ENCODE data around the gene FAM50A.

Gene FAM50A

GRCh38 chrX:154413142-154413541 is 30.8 kb upstream of the FAM50A start:
- DNase-seq = no peak

GRCh38 chrX:154417157-154417556 is 26.8 kb upstream of the FAM50A start:
- DNase-seq = no peak

GRCh38 chrX:154419189-154419588 is 24.8 kb upstream of the FAM50A start:
- no peak for DNase-seq

GRCh38 chrX:154419688-154420401 is 24.1 kb upstream of the FAM50A start:
- DNase-seq = no peak

GRCh38 chrX:154420402-154420756 is 23.6 kb upstream of the FAM50A start:
- DNase-seq = no peak

- DNase-seq = no peak
These were observed 16.8 kb upstream of the FAM50A start for GRCh38 chrX:154426916-154427770.

GRCh38 chrX:154428176-154429171 is 15.5 kb upstream of the FAM50A start, which contains the start of gene ATP6AP1:
TSS of gene ATP6AP1 (plus strand) at chrX:154428677. CDS start at chrX:154428693, 16 bp downstream.
- DNase-seq = peak; percentile 71 to 85 (median 76)

- no peak for DNase-seq
These were observed 14.2 kb upstream of the FAM50A start for GRCh38 chrX:154429711-154430110.

GRCh38 chrX:154430479-154430878 is 13.5 kb upstream of the FAM50A start:
- DNase-seq = no peak

- no peak for DNase-seq
These were observed 13.0 kb upstream of the FAM50A start for GRCh38 chrX:154430916-154431315.

GRCh38 chrX:154431341-154431740 is 12.6 kb upstream of the FAM50A start:
- no peak for DNase-seq

- no peak for DNase-seq
These were observed 11.7 kb upstream of the FAM50A start for GRCh38 chrX:154432210-154432609.

GRCh38 chrX:154433605-154434004 is 10.3 kb upstream of the FAM50A start:
- DNase-seq = no peak

GRCh38 chrX:154434394-154435168 is 9.4 kb upstream of the FAM50A start:
- DNase-seq = no peak

- no peak for DNase-seq
These were observed 8.7 kb upstream of the FAM50A start for GRCh38 chrX:154435171-154435733.

- DNase-seq = peak; percentile 11 to 73 (median 56)
These were observed 7.5 kb upstream of the FAM50A start for GRCh38 chrX:154436374-154436982.

GRCh38 chrX:154436983-154437752 is 6.8 kb upstream of the FAM50A start, which contains the start of gene GDI1:
TSS of gene GDI1 (plus strand) at chrX:154437154. CDS start at chrX:154437255, 101 bp downstream.
- DNase-seq = peak; percentile 22 to 80 (median 60)

- no peak for DNase-seq
These were observed 5.7 kb upstream of the FAM50A start for GRCh38 chrX:154437971-154438893.

- no peak for DNase-seq
These were observed 4.1 kb upstream of the FAM50A start for GRCh38 chrX:154439841-154440240.
